ENCODE measurements around the gene NSD2. TPM values are rescaled to one million over a fixed set of nuclear protein-coding genes. Genes with fewer than 3 reads are reported as not detected.

NSD2 gene
- total RNA-seq, 1 donor from 2014 or later: 203 TPM

DNA sequence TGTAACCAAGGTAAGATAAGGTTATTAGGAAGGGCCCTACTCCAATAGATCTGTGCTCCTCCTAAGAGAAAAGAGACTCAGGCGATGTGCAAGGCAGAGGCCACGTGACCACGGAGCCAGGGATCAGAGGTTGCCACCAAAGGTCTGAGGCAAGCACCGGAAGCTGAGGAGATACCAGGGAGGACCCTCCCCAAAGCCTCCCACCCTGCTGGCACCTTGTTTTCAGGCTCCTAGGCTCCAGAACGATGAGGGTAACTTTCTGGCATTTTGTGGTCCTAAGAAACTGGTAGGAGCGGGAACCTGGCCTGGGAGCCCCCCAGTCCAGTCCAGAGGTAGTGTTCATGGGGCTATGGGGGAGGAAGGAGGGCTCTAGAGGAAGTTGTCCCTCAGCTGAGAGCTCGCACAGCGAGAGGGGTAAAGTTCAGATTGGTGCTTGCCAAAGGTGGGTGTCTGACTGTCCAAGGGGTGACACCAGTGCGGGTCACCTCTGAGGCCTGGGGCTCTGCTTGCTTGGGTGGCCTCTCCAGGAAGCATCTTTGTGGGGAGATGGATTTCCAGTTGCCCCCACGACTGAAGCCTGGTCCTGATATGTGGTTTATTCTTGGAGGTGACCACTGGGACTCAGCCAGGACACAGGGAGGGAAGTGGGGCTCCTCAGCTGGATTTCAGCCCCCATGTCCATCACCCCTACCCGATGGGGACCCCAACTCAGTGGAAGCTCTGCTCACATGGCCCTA lies 7.7 kb upstream of the NSD2 start:
- intact Hi-C loops (cut with micrococcal nuclease): no loop called here

DNA sequence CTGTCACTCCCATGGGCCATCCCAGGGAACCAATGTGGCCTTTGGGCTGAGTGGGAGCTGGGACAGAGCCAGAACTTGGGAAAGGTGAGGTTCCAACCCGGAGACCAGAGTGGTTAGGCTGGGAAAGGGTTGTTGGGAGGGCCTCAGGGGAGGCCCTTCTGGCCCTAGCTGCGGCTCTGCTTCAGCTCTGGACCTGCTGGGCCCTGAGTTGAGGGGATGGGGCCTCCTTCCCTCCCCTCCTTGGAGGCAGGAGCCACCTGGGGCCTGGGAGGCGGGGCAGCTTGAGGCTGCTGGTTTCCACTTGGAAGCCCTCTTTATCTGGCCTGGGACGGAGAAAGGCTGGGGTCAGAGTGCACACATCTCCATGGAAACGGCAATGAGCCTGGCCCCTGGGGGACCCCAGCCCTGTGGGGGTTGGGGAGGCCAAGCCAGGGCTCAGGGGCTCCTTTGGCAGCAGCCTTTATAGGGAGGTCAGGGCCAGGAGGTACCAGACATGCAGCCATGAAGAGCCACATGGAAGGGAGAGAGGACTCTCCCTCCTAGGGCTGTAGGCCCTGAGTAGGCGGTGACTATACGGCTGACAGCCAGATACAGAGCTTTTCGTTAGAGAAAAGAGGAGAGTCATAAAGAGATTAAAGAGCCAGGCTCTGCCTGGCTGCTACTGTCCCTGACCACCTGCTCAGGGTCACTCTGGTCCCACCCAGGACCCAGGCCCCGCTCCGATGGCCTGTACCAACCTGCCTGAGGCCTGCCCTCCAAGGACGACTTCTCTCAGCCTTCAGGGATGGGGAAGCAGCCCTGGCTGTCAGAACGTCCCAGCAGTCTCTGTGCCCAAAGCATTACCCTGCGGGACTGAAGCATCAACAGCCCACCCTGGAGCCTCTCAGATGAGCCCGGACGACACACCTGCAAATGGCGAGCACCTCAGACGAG lies 6.9 kb upstream of the NSD2 start:
- intact Hi-C loops (cut with micrococcal nuclease): no loop called here

DNA sequence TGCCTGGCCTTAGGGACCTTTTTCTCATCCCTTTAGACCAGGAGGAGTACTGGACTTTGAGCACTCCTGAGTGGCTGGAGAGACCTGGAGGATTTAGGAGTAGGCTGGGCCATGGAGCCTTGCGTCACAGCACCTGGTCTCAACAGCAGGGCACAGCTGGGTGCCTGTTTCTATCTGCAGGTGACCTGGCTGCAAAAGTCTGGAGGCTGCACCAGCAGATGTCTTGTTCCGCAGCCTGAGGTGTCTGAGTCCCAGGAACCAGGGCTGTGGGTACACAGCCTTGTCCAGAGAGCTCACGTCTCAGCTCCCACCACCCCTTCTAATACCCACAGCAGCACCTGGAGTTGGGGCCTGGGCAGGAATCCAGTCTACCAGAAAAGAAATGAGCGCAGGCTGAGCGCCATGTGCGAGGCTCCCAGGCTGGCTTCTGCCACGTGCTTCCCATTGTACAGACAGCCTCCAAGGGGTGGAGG lies 5.0 kb upstream of the NSD2 start:
- intact Hi-C loops (cut with micrococcal nuclease): no loop called here

DNA sequence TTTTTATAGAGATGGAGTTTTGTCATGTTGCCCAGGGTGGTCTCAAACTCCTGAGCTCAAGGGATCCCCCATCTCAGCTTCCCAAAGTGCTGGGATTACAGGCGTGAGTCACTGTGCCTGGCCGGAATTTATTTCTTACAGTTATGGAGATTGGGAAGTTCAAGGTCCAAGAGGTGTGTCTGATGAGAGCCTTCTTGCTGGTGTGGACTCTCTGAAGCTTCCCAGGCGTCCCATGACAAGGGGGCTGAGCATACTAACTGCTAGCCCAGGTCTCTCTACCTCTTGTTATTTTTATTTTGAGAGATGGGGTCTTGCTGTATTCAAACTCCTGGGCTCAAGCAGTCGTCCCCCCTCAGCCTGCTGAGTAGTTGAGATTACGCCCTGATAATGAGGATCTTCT lies 2.9 kb upstream of the NSD2 start:
- intact Hi-C loops (cut with micrococcal nuclease): no loop called here

GRCh38 chr4:1868912-1869311 lies 2.3 kb upstream of the NSD2 start:
- intact Hi-C loops (cut with micrococcal nuclease): no loop called here

DNA sequence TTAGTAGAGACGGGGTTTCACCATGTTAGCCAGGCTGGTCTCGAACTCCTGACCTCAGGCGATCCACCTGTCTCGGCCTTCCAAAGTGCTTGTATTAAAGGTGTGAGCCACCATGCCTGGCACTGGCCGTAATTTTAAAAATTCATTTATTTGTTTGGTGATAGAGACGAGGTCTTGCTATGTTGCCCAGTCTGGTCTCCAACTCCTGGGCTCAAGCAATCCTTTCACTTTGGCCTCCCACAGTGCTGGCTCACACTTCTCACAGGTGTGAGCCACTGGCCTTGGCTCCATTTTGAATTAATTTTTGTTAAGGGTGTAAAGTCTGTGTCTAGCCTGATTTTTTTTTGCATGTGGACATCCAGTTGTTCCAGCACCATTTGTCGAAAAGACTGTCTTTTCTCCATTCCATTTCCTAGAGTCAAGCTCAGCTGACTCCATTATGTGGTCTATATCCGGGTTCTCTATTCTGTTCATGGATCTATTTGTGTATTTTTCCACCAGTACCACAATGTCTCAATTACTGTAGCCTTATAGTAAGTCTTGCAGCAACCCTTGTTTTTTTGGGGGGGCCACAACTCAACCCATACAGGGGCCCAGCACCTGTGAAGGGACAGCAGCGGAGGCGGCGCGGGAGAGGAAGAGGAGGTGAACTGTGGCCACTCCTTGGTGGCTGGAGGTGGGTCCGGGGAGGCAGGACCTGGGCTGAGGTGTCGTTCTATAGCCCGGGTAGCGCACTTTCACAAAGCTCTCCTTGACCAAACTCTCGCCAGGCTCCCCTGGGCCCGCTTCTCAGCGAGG lies 1.5 kb upstream of the NSD2 start:
- intact Hi-C loops (cut with micrococcal nuclease): loop anchor here (1.0 to 5.0 kb wide), 12 partner anchors 13 to 1093 kb away; partner anchors contain the start of genes CFAP99, FGFRL1, GRK4 and HAUS3

DNA sequence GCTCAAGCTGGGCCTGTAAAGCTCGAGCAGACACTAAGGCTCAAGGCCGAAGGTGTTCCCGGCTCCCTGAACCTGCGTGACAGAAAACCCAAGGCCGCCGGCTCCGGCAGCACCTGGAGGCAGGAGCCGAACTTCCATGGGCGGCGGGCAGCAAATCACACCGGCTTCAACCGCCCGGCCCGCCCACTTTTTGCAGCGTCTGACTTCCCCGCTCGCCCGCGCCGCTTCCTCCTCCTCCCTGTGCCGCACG lies 940 bp upstream of the NSD2 start:
- intact Hi-C loops (cut with micrococcal nuclease): loop anchor here (1.0 to 5.0 kb wide), 12 partner anchors 14 to 1092 kb away; partner anchors contain the start of genes CFAP99, FGFRL1, GRK4 and HAUS3

DNA sequence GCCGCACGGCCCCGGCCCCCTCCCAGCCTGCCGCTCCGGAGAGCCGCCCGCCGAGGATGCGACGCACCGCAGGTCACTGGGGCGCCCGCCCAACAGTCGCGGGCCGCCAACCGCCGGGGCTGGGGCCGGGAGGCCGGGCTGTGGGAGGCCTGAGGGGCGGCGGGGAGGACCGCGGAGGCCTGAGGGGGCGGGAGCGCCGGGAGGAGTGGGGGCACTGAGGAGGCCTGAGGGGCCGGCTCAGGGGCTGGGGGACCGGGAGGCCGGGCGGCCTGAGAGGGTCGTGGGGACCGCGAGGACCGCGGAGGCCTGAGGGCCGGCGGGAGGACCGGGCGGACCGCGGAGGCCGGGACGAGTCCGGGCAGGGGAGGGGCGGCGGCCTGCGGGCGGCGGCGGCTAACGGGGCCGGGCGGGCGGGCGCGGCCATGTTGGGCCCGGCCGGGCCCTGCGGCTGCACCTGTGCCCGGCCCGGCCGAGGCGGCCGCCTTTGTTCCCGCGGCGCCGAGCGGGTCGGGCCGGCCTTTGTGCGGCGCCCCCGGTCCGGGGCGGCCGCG lies 353 bp downstream of the NSD2 start:
- intact Hi-C loops (cut with micrococcal nuclease): loop anchor here (1.0 to 5.0 kb wide), 10 partner anchors 41 to 1091 kb away; partner anchors contain the start of genes CFAP99, FGFRL1, GRK4 and MXD4

GRCh38 chr4:1872870-1873269 lies 1.7 kb downstream of the NSD2 start:
- intact Hi-C loops (cut with micrococcal nuclease): loop anchor here (1.0 to 5.0 kb wide), 8 partner anchors 26 to 1089 kb away; partner anchors contain the start of genes CFAP99, GRK4, MXD4 and NELFA

GRCh38 chr4:1873291-1873690 lies 2.1 kb downstream of the NSD2 start:
- intact Hi-C loops (cut with micrococcal nuclease): loop anchor here (1.0 to 5.0 kb wide), 7 partner anchors 26 to 1089 kb away; partner anchors contain the start of genes CFAP99, GRK4, NELFA and NOP14

DNA sequence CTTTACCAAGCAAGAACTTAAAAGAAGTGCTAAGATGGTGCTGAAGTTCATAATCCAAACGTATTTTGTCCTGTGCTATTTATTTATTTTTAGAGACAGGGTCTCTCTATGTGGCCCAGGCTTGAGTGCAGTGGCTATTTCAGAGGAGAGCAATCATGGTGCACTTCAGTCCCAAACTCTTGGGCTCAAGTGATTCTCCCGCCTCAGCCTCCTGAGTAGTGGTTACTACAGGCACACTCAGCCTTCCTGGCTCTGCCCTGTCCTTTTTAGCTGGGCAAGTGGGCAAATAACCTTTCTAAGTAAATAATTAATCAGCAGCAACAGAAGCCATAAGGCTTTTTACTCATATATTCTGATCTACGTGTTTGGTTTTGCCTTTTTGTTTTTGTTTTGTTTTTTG lies 2.6 kb downstream of the NSD2 start:
- intact Hi-C loops (cut with micrococcal nuclease): loop anchor here (1.0 to 5.0 kb wide), 7 partner anchors 26 to 1089 kb away; partner anchors contain the start of genes CFAP99, GRK4, NELFA and NOP14

GRCh38 chr4:1874201-1874600 lies 3.0 kb downstream of the NSD2 start:
- intact Hi-C loops (cut with micrococcal nuclease): loop anchor here (5.0 kb wide), 5 partner anchors 38 to 1088 kb away; partner anchors contain the start of genes CFAP99, GRK4, NELFA and NOP14

- intact Hi-C loops (cut with micrococcal nuclease): no loop called here
These were observed 8.3 kb downstream of the NSD2 start for GRCh38 chr4:1879485-1879884.

DNA sequence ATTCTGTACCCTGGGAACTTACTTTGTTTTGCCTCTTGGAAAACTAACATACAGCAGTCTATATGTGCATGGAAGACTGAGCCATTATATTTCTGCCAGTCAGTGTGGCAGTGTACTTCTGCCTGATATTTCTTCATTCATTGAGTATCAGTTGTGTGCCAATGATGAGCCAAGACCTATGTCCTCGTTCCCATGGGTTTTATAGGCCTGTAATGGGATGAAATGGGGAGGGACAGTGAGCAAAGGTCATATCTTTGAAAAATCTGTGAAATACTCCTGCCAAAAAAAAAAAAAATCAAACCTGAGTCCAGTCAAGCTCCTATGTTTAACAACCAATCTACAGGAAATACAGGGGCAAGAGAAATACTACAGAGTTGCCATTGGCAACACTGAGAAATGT lies 9.1 kb downstream of the NSD2 start:
- intact Hi-C loops (cut with micrococcal nuclease): no loop called here

DNA sequence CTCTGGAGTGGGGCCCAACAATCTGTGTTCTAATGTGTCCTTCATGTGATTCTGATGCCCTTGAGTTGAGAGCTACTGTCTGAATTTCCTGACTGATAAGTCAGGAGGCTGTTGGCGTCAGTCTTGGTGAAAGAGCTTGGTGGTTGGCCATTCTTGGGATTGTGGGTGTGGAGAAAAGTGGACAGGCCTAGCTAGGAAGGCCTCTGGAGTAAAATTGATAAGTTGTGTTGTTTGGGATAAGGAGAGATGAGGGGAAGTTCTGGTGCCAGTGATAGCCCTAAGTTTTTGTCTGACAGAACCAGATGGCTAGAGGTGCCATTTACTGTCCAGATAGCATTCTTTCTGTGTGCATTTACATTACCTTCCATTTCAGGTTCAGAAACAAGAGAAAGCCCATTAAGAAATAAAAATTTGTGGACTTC lies 11.7 kb downstream of the NSD2 start:
- intact Hi-C loops (cut with micrococcal nuclease): no loop called here

- intact Hi-C loops (cut with micrococcal nuclease): no loop called here
These were observed 12.4 kb downstream of the NSD2 start for GRCh38 chr4:1883583-1883982.

DNA sequence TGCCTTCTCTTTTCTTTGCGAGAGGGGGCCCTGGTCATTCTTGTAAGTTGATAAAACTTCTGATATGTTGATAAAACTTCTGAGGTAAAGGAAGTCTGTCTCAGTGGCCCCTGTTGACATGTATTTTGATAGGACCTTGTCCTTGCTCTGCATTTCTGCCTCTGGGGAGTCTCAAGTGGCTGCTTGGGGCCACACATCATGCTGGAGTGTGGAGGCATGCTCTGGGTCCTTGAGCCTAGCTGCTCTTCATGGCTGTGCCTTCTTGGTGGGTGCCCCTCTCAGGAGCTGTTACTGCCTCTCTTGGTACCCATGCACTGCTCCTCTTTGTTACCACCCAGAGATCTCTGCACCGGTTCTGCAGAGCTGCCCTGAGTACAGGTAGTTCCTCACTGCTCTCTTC lies 14.2 kb downstream of the NSD2 start:
- intact Hi-C loops (cut with micrococcal nuclease): no loop called here

- intact Hi-C loops (cut with micrococcal nuclease): no loop called here
These were observed 15.9 kb downstream of the NSD2 start for GRCh38 chr4:1887052-1887451.

- intact Hi-C loops (cut with micrococcal nuclease): no loop called here
These were observed 19.9 kb downstream of the NSD2 start for GRCh38 chr4:1890979-1891570.

- intact Hi-C loops (cut with micrococcal nuclease): loop anchor here (5.0 kb wide), 1 partner anchor 84 kb away; no protein-coding TSS in a partner anchor
These were observed 24.9 kb downstream of the NSD2 start for GRCh38 chr4:1895971-1896657.
